DMS79 treated with DMSO at 0.1 percent for 48 hours (cell line): Measurements from ENCODE around the gene NLGN4X.

Experiments
- DNase-seq: peaks from one replicate; lab custom pipeline; 2025; lab: John Stamatoyannopoulos, UW

Gene NLGN4X

DNA sequence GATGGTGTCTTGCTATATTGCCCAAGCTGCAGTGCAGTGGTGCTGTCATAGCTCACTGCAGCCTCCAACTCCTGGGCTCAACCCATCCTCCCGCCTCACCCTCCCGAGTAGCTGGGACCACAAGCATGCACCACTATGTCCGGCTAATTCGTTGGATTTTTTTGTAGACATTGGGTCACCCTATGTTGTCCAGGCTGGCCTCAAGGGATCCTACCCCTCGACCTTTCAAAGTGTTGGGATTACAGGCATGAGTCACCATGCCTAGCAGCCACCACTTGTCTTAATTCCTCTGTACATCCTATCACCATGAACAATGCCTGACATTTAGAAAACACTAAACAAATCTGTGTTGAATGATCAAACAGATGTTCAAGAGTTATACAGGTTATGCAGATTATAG is 76.7 kb downstream of the NLGN4X start:
- DNase-seq = no peak

DNA sequence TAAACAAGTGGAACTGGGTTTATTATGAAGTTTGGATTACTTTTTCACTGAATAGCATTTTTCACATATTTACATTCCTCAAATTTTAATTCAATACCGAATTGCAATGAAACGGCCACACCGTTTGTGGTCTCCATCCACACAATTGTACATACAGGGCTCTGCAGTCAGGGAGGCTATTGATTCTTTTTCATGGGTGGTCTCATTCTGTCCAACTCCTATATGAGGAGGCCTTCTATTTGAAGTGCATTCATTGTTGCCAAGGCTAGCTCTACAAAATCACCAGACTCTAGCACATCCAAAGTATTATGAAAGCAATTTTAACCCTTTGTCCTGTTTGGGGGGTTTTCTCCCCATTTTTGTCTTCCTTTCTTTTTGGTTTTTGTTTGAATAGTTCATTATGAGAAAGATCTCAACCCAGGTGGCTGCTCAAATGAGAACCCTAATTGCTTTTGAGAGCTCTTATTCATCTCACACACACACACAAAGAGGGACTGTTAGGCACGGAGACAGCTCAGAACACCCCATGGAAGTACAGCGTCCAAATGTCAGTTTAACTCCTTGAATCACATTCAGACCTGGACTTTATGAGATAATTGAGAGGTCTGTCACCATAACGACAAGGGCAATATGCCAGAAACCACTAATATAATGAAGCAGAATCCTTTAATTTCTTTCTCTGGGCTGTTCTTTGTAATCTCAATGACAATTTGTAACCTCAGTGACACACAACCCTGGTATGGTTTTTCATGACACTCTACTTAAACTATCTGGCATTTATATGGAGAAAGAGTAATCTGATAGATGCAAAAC is 79.4 kb downstream of the NLGN4X start:
- peak; percentile 6 for DNase-seq

DNA sequence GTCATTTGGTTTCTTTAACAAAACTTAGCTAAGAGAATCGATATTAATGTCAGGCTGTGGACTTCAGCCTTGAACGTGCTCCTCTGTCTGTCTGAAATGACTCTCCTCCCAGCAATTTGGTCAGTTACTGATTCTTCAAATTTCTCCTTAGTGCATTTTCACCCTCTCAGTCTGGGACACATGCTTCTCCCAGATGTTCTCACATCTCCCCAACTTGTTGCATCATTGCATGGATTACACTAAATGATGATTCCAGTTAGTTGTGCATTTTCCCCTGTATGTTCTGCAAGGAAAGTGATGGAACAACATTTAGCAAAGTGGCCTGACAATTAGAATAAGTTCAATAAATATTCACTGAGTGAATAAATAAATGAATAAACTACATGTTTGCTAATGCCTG is 94.4 kb downstream of the NLGN4X start:
- no peak for DNase-seq

DNA sequence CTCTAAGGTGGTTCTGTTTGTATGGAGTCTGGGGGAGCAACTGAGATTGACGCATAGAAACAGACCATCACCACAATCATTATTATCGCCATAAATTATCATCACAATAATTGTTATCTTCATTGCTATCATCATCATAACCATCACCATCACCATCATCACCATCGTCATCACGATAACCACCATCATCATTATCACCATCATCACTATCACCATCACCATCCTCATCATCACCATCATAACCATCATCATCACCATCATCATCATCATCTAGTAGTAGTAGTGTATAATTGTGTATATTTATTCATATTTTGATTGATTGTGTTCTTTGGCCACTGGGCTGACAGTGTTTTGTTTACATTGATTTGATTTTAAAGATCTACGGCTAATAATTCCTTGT is 95.7 kb downstream of the NLGN4X start:
- no peak for DNase-seq

DNA sequence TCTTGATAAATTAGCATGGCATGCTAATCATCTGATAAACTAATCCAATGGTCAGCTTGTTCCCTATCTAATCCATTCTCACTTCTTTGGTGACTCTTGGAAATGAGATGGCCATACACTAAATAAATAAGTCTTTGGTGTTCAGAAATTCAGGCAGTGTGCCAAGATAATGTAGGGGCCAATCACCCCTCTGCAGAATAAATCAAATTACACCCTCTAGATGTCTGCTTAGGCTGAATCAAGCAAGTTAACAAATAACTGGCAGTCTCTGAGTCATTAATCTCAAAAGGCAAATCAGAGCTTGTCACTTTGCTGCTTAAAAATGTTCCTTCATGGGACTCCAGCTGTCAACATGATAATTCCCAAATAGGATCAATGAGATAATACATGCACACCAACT is 97.4 kb downstream of the NLGN4X start:
- no peak for DNase-seq

DNA sequence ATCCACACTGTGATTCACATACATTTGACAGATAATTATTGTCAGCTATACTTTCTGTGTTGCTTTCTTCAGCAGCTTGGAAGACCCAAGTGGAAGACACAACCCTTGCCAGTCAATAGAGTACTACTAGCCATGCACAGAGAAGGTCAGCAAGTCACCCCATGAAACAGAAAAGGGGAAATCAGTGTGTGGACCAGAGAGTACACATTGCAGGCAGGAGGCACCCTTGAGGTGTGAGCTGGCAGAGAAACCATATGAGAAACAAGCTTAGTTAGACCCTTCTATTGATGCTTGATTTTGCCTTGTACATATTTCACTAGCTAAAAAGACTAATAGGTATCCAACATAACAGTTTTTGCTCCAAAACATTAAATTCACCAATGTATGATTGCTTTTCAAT is 99.5 kb downstream of the NLGN4X start:
- no peak for DNase-seq

DNA sequence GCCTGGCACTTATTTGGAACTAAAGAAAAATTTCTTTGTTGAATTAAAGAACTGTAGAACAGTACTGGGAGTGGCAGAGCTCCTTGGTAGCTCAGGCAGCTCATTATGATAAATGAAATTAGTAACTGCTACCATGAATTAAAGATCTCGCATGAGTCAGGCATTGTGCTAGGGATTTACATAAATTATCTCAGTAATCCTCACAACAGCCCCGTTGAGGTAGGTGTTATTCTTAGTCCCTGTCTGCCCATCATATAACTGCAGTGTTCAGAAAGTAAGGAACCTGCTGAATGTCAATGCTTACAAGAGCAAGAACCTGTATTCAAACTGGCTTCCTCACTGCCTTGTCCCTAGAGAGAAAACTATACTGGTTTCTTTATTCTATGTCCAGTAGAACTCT is 108.3 kb downstream of the NLGN4X start:
- DNase-seq = no peak

DNA sequence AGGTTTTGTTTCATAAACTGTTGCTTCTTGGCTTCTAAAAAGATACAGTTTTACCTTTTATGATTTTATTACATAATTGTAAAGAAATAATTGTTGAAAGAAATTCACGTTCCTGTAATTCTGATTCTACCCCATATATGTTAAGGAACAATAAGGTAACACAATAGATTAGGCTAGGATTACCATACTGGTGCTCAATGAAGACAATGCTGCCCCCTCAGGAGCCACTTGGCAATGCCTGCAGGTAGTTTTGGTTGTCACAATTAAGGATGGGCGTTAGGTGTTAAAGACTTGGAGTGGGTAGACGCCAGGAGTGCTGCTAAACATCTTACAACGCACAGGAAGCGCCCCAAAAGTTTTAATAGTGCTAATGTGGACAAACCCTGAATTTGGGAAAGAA is 133.2 kb downstream of the NLGN4X start:
- DNase-seq = no peak

DNA sequence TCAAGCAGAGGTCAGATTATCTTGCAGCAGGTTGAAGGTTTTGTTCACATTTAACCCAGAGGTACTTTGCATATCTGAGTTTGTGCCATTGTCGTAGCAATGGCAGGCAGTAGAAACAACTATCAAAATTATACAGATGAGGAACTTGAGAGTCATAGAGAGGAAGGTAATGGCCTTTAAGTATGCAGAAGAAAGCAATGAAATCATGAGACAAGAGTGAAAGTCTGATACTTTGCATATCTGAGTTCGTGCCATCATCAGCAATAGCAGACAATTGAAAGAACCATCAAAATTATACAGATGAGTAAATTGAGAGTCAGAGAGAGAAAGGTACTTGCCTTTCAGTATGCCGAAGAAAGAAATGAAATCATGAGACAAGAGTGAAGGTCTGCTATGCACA is 154.1 kb downstream of the NLGN4X start:
- no peak for DNase-seq

DNA sequence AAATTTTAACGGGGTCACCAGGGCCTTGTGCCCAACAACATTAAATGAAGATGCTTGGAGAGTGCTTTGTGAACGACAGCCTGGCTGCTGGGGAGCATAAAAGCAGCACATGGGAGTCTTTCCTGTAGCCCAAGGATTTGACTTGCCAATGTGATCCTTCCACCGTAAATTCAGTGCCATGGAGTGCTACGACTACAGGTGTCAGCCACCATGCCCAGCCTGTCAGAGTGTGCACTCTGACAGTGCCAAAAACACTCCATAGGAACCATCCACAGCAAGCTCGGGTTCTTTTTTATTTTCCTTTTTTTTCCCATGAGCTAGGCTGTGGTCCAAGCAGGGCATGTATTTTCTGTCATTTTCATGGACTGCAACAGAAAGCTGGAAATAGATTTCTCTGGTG is 156.9 kb downstream of the NLGN4X start:
- DNase-seq = no peak

DNA sequence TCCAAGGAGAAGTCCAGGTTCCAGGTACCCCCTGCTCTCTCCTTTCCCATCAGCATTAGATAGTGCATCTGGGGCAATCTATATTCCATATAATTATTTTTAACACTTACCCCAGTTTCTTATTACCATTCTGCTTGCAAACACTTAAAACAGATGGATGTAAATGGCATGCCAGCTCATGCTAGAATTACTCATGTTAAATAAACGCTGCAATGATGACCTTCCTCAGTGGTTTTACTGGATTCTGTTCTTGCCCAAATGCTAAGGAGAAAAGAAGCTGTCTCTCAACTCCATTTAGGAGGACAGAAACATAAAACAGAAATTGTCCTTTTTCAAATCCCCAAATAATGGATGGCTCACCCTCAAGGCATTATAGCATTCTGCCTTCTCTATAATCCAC is 161.1 kb downstream of the NLGN4X start:
- DNase-seq = no peak

DNA sequence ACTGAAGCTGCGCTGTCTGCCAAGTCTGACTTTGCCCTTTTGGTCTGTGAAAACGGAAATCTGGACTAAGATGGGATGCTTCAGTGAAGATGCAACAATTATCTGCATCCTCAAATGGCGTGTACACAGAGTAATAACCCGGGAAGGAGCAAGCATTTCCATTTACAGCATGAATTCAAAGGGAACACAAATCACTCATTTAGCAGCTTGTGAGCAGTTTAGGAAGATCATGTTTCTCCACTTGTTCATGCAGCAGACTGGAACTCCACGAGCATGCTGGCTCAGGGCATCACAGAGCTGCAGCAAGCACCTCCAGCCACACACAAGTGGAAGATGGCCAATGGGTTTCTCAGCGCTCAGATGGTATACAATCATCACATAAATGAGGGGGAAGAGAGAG is 175.5 kb downstream of the NLGN4X start:
- DNase-seq = peak; percentile 36

DNA sequence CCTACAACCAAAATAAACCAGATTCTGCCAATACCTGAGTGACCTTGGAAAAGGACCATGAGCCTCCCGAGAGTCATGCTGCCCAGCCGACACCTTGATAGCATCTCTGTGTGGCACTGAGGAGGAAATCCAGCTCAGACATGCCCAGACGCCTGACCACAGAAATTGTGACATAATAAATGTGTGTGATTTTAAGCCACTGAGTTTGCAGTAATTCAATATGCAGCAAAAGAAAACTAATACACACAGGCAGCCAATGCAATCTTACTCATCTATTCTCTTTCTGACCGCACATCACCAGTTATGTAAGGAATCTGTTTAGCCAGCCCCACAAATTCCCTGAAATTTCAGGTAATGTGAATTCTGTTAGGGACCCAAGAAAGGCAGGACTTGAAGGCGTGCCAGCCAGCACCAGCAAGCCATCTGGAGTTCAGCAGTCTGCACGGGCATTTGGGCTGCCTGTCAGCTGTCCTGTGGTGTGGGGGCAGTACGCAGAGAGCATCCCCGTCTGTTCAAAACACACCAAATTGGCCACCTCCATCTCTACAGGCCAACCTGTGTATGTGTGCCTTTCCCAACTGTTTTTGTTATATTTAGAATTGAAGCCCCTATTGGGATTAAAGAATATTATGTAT is 176.4 kb downstream of the NLGN4X start:
- peak; percentile 1 for DNase-seq

DNA sequence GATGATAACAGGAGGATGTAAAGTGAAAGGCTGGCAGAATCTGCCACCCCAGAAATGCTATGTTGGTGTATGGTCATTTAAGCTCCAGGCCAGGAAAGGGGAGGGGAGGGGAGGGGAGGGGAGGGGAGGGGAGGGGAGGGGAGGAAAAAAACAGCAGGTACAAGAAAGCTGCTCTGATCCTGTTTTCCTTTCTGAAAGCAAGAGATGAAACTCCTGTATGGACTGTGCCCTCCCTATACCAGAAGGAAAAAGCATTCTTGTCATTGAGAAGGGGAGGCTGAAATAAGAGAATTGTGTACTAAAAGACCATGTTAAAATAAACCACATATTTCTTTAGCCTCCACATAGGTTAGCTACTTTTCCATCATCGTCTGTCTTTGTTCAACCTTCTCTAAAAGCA is 179.5 kb downstream of the NLGN4X start:
- no peak for DNase-seq

DNA sequence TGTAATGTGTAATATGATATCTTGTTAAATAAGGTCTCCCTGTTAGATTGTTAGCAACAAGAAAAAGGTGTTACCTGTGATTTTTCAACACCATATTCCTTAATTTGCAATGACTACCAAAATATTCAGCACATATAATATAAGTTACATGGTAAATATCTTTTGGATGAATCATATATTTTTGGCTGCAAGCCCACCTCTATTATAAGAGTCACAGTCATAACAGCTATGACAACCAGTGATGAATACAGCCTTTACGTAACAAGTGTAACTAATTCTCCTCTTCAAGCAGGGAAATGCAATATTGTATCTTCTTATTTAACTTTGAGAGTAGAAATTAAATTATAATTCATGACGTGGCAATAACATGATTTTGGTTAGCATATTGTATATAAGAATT is 187.0 kb downstream of the NLGN4X start:
- DNase-seq = no peak

DNA sequence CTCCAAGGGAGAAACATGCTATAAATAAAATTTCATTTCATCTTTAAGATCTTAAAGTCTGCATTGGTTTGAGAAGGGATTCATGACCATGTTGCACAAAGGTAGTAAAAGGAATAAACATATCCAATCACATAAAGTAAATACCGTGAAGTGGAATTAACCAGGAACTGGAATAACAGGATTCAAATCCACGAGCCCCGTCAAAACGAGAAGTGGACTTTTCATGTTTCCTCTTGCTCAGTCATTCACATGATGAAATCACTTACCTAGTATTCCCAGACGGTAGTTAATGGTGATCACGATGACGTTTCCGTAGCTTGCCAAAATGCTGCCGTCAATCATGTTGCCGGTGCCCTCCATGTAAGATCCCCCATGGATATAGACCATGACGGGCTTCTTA is 199.7 kb downstream of the NLGN4X start:
- no peak for DNase-seq

DNA sequence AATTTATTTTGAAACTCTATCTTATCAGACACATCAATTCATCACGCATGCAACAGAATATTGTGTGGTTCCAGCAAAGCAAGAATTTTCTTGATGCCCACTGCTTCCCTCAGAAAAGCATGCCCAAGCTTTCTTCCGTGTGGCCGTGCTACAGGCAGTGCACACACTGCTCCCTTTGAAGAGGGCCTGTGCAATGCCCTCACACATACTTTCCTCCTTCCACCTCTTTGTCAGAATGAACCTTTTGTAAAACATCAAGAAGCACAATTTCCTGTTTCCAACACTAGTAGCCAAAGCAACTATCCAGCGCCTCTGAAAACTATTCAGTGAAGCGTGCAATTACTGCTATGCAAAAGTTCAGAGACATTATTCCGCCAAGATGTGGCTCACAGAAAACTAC is 201.7 kb downstream of the NLGN4X start:
- no peak for DNase-seq

DNA sequence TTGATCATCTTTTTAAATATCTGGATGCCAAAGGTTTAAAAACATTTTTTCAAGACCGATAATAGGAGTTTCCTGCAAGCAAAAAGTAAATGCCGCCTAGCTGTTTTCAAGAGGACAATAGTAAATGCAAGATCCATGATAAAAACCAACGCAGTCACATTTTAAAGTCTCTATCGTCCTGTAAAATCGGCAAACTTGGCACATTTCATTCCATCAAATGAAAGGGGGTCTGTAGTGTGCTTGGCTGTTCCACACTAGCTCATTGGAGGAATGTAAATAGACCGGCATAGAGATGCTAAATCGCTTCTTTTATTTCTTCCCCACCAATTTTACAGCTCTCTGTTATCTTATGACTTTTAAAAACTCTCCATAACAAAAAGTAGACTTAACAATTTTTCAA is 202.2 kb downstream of the NLGN4X start:
- DNase-seq = no peak

DNA sequence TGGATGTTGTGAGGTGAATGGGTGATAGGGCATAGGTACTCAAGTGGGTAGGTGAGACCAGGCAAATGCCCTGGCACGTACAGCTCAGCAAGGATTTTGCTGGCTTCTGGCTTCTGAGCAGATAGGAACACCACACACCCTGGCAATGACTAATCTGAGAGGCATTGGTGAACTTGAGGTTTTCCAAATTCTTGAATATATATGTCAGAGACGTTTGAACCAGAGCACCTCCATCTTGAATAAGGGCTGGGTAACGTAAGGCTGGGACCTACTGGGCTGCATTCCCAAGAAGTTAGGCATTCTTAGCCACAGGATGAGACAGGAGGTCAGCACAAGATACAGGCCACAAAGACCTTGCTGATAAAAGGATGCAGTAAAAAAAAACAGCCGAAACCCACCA is 204.5 kb downstream of the NLGN4X start:
- no peak for DNase-seq

DNA sequence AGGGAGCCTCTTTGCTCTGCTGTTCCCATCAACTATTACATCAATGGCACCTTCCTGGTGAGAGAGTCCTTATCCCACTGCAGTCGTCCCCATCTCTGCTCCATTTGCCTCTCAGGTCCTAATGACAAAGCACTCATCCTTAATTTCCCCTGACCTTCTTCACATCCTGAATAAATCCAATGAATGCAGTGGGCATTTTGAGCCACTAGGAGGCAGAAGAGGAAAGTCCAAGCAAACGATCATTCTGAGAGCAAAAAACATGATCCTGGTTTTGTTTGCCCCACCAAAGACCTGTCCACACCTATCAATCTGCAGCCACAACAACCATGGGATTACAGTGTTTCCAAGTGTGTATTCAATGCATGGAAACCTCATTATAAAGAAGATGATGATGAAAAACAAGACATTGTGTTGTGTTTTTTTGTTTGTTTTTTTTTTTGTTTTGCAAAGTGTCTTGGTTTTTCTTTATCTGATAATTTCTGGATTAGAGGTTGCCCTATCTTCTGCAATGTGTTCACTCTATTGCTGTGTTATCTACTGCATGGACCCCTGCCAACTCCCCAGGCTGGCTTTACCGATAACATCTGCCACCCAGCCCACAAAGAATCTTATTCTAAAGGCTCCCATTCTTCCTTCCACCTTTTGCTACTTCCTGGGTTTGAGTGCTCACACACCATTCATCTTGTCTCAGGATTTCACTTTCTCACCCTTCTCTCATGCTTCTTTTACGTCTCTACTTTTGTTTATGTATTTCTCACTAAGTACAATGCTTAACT is 207.2 kb downstream of the NLGN4X start:
- DNase-seq = peak; percentile 2

DNA sequence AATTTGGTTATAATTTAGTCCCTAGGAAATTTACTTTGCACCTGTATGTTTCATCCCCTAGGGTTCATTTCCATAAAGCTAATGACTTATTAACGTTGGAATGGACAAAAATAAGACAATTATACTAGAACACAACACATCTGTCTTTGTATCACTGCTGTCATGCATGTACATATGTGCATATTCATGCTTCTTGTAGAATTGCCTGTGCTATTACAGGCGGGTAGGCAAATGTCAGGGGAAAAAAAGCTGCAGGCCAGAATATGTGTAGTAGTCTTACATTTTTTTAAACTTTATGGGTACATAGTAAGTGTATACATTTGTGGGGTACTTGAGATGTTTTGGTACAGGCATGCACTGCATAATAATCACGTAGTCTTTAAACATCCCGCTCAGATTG is 209.6 kb downstream of the NLGN4X start:
- no peak for DNase-seq

DNA sequence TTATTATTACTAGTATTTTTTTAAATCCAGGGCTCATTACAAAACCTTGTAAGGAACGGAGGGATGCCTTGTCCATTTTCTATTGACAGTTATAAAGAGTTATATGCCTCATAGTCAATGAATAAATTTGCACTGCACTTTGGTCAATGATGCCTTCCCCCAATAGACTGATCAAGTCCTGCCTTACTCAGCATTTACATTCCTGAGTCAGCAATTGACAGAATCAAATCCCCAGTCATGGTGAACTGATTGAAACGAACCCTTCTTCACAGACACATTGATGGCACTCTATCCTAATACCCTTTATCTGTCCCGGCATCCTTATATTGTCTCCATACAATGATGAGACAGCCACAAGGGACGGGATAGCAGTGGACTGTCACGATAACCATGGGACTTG is 213.2 kb downstream of the NLGN4X start:
- DNase-seq = no peak

DNA sequence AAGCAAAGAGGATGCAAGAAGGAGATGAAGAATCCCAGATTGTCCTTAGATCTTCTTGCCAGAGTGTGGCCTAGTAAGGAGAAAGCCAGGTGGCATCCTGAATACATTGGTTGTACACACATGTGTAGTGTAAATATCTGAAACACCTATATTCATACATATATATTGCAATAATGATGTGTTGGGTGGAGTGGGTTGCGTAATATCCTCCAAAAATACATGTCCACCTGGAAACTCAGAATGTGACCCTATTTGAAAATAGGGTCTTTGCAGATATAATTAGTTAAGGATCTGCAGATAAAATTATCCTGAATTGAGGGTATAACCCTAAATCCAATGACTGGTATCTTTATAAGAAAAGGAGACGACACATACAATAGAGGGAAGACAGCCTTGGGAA is 216.3 kb downstream of the NLGN4X start:
- DNase-seq = no peak
